ENCODE measurements around the gene PDE4D.

GRCh38 chr5:59019078-59019477, 874.4 kb downstream of the PDE4D start:
- TF ChIP-seq CTCF (optimal IDR thresholded peaks at IDR 0.05 in 1 of 3, IDR thresholded peaks at IDR 0.05 in 1 of 3, conservative IDR thresholded peaks at IDR 0.05 in 1 of 3; ENCODE audit: extremely low read depth in 1 of 3, insufficient read depth in 2 of 3, low read length in 3 of 3): no peak
- TF ChIP-seq EZH2 (IDR thresholded peaks at IDR 0.05; ENCODE audit: low read length): no peak
